ENCODE data around the gene CNOT4. TPM values are rescaled to one million over a fixed set of nuclear protein-coding genes. Genes with fewer than 3 reads are reported as not detected.
"Not testable (repeated sequence)": the region's sequence is repeated elsewhere in the genome, so short reads cannot be mapped to it uniquely, and the experiment has no call there.

Gene CNOT4
- total RNA-seq, 2 experiments from 2014 or later = 24.0 to 29.8 TPM

DNA sequence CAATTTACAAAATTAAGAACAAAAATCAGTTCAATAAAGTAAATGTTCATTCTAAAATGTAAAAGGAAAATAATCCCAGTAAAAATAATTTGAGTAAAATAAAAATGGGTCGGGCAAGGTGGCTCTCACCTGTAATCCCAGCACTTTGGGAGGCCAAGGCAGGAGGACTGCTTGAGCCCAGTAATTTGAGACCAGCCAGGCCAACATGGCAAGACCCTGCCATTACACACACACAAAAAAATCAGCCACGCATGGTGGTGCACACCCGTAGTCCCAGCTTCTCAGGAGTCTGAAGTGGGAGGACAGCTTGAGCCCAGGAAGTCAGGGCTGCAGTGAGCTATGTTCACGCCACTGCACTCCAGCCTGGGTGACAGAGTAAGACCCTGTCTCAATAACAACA lies 34.4 kb downstream of the CNOT4 start:
- Histone ChIP-seq H3K4me1 (ENCODE audit: insufficient read depth, low read length) (no peaks in the 10 kb centered on the region), H3K36me3 (ENCODE audit: insufficient read depth, low read length) (peaks cover 12% of the 10 kb centered on the region), H3K27ac (ENCODE audit: low read depth in 1 of 2, low read length in 2 of 2) (no peak overlapping the region), H3K27me3 (ENCODE audit: control insufficient read depth in 1 of 2, insufficient read depth in 2 of 2, low read length in 2 of 2) (no peaks in the 10 kb centered on the region), H3K4me3 (ENCODE audit: low read length) (no peak overlapping the region), H3K9me3 (ENCODE audit: control insufficient read depth in 1 of 2, insufficient read depth in 1 of 2, low read length in 2 of 2) (no peaks in the 10 kb centered on the region)
- Mint-ChIP-seq H3K27me3 (no peaks in the 10 kb centered on the region), H3K36me3 (ENCODE audit: low read depth) (peaks cover 31% of the 10 kb centered on the region), H3K27ac (no peak overlapping the region), H3K4me1 (ENCODE audit: low read depth) (peaks cover 24% of the 10 kb centered on the region), H3K4me3 (no peak overlapping the region), H3K9me3 (no peaks in the 10 kb centered on the region)
- TF ChIP-seq, protein P1, sequence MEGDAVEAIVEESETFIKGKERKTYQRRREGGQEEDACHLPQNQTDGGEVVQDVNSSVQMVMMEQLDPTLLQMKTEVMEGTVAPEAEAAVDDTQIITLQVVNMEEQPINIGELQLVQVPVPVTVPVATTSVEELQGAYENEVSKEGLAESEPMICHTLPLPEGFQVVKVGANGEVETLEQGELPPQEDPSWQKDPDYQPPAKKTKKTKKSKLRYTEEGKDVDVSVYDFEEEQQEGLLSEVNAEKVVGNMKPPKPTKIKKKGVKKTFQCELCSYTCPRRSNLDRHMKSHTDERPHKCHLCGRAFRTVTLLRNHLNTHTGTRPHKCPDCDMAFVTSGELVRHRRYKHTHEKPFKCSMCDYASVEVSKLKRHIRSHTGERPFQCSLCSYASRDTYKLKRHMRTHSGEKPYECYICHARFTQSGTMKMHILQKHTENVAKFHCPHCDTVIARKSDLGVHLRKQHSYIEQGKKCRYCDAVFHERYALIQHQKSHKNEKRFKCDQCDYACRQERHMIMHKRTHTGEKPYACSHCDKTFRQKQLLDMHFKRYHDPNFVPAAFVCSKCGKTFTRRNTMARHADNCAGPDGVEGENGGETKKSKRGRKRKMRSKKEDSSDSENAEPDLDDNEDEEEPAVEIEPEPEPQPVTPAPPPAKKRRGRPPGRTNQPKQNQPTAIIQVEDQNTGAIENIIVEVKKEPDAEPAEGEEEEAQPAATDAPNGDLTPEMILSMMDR (IDR thresholded peaks at IDR 0.05) = no peak
- DNase-seq (no peak), ATAC-seq (ENCODE audit: poor library complexity) (no peak)
- CTCF ChIA-PET = no interaction called here
- intact Hi-C loops (cut with DNase I, micrococcal nuclease) = no loop called here
- POLR2A ChIA-PET = no interaction called here

DNA sequence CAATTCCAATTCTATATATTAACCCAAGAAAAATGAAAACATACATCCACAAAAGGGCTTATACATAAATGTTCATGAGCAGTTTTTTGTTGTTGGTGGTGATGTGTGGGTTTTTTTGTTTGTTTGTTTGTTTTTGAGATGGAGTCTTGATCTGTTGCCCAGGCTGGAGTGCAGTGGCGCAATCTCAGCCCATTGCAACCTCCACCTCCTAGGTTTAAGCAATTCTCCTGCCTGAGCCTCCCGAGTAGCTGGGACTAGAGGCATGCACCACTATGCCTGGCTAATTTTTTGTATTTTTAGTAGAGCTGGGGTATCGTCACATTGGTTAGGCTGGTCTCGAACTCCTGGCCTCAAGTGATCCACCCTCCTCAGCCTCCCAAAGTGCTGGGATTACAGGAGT lies 40.2 kb downstream of the CNOT4 start:
- H3K36me3 ChIP-seq (ENCODE audit: insufficient read depth, low read length); H3K4me1 ChIP-seq (ENCODE audit: insufficient read depth, low read length); H3K27me3 ChIP-seq (ENCODE audit: control insufficient read depth in 1 of 2, insufficient read depth in 2 of 2, low read length in 2 of 2); H3K27ac Mint-ChIP-seq; DNase-seq; H3K4me3 ChIP-seq (ENCODE audit: low read length); H3K27me3 Mint-ChIP-seq; H3K9me3 ChIP-seq (ENCODE audit: control insufficient read depth in 1 of 2, insufficient read depth in 1 of 2, low read length in 2 of 2); H3K9me3 Mint-ChIP-seq; intact Hi-C loops (cut with DNase I, micrococcal nuclease); POLR2A ChIA-PET; H3K4me3 Mint-ChIP-seq; ATAC-seq (ENCODE audit: poor library complexity); H3K27ac ChIP-seq (ENCODE audit: low read depth in 1 of 2, low read length in 2 of 2): not testable (repeated sequence)
- Mint-ChIP-seq H3K36me3 (ENCODE audit: low read depth) (peaks cover 22% of the 10 kb centered on the region), H3K4me1 (ENCODE audit: low read depth) (peaks cover 32% of the 10 kb centered on the region)
- CTCF ChIA-PET = interaction anchor here (0.8 to 1.2 kb wide), 2 partner anchors 10 to 34 kb away, joined by 3 read pairs; no protein-coding TSS in a partner anchor

DNA sequence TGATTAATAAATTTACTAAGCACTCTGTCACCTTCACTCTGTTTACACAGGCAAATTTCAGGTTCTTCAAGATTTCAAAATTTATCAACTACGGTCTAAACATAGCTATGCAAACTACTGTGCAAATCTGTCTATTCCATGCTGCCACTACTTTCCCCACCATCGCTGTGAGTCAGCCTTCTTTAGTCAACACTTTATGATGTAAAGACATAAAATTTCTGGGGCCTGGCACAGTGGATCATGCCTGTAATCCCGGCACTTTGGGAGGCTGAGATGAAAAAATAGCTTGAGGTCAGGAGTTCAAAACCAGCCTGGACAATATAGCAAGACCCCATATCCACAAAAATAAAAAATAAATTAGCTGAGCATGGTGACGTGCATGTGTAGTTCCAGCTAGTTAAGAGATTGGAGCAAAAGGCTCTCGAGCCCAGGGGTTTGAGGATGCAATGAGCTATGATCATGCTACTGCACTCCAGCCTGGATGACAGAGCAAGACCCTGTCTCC lies 42.6 kb downstream of the CNOT4 start:
- intact Hi-C loops (cut with DNase I, micrococcal nuclease) = no loop called here
- Mint-ChIP-seq H3K27me3 (no peaks in the 10 kb centered on the region), H3K27ac (no peak overlapping the region), H3K9me3 (no peaks in the 10 kb centered on the region), H3K4me1 (ENCODE audit: low read depth) (peaks cover 48% of the 10 kb centered on the region), H3K36me3 (ENCODE audit: low read depth) (peaks cover 32% of the 10 kb centered on the region), H3K4me3 (no peak overlapping the region)
- no peaks in the 10 kb centered on the region for H3K27me3 ChIP-seq (ENCODE audit: control insufficient read depth in 1 of 2, insufficient read depth in 2 of 2, low read length in 2 of 2)
- H3K27ac ChIP-seq (ENCODE audit: low read depth in 1 of 2, low read length in 2 of 2) = no peak overlapping the region
- ATAC-seq (ENCODE audit: poor library complexity) = no peak
- TF ChIP-seq, protein P1 (IDR thresholded peaks at IDR 0.05) = no peak
- H3K36me3 ChIP-seq (ENCODE audit: insufficient read depth, low read length) = peaks cover 3% of the 10 kb centered on the region
- no peak for DNase-seq
- no peaks in the 10 kb centered on the region for H3K9me3 ChIP-seq (ENCODE audit: control insufficient read depth in 1 of 2, insufficient read depth in 1 of 2, low read length in 2 of 2)
- ChIA-PET POLR2A (no interaction called here), CTCF (no interaction called here)
- no peak overlapping the region for H3K4me3 ChIP-seq (ENCODE audit: low read length)
- H3K4me1 ChIP-seq (ENCODE audit: insufficient read depth, low read length) = peaks cover 8% of the 10 kb centered on the region

All from CD4-positive, alpha-beta T cell (primary cell).